HG02642 (cell line): ENCODE measurements around the gene CCL27.

Experiments used
- ATAC-seq: cut with Tn5 transposase; IDR thresholded peaks from one replicate; pipeline ENCODE4 v1.9.1; 2021; ENCODE audit warnings: mild to moderate bottlenecking; ENCODE audit not compliant: unreplicated experiment, poor library complexity

CCL27 gene, protein sequence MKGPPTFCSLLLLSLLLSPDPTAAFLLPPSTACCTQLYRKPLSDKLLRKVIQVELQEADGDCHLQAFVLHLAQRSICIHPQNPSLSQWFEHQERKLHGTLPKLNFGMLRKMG

DNA sequence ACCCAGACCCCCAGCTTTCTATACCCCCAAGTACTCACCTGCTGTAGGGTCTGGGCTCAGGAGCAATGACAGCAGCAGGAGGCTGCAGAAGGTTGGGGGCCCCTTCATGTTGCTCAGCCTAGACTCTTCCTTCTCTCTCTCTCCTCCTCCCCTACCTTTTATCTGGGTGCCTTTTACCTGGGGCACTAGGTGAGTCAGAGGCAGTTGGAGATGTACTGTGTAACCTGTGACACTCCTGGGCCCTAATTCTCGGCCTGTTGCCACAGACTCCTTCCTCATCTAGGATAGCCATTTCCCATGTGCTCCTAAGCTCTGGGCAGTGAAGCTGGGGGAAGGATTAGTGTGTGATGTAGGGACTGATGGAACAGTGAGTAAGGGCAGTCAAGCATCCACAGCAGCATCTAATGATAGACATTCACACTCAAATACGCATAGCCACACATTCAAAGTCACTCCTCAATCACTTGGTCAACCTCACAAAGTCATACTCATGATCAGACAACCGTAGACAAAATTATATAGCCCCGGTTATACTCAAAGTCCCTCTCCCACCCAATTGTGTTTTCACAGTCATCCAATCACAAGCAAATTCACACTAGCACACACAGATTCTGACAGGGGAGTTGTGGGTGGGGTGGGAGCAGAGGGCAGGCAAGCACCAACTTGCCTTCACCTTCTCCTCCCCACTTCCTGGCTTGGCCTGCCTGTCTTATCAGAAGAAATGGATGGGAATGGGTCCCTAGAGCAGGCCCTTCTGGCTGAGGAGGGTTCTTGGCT is at the start of gene CCL27:
TSS of gene CCL27 (minus strand) at position 132 of the 777 bp plus-strand sequence. CDS start at position 108, 24 bp downstream.
- no peak for ATAC-seq

DNA sequence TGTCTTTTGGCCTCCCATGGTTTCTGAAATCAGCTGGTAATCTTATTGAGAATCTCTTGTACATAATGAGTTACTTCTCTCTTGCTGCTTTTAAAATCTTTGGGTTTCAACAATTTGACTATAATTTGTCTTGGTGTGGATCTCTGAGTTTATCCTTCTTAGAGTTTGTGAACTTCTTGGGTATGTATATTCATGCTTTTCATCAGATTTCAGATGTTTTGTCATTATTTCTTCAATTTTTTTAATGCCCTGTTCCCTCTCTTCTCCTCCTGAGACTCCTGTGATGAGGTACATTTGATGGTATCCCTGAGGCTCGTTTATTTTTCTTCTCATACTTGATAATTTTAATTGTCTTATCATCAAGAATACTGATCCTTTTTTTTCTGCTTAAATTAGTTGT is 49.7 kb upstream of the CCL27 start:
- ATAC-seq = no peak

DNA sequence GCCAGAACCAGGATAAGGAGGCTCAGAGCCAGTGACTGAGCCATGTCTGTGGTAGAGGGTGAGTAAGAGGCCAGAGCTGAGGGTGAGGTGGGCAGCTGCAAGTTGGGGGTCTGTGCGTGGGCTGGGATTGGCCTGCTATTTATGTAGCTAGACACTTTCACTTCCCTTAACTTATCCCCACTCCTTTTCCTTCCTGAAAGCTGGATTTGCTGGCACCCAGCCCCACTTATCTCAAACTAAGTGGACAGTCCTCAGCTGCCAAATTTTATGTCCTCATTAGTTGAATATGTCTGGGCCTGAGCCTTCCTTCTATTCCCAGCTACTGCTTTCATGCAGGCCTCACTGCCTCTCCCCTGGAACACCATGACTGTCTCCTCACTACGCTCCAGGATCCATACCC is 47.6 kb upstream of the CCL27 start, which contains the start of gene CCL21:
TSS of gene CCL21 (minus strand) at position 114 of the 400 bp plus-strand sequence. CDS start at position 44, 70 bp downstream.
- ATAC-seq = no peak

DNA sequence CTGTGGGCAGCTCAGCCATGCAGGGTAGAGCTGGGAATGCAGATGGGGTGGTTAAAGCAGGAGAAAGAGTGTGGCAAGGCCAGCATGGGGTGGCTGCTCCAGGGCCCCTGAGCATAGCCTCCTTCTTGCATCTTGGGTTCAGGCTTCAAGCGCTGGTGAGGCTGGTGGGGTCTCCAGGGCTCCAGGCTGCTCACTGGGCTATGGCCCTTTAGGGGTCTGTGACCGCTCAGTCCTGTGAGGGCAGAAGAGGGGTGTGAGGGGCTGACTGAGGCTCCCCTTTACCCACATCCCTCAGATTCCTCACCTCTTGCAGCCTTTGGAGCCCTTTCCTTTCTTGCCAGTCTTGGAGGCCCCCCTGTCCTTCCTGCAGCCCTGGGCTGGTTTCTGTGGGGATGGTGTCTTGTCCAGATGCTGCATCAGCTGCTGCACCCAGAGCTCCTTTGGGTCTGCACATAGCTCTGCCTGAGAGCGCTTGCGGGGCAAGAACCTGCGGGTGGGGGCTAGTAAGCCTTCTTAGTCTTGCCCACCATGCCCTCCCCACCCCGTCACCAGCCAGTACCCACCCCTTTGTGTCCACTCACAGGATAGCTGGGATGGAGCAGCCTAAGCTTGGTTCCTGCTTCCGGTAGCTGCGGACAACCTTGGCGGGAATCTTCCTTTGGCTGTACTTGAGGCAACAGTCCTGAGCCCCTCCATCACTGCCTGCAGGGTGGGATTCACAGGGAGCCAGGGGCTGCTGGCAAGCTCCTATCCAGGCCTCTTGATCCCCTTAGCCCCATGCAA is 46.9 kb upstream of the CCL27 start:
- no peak for ATAC-seq

DNA sequence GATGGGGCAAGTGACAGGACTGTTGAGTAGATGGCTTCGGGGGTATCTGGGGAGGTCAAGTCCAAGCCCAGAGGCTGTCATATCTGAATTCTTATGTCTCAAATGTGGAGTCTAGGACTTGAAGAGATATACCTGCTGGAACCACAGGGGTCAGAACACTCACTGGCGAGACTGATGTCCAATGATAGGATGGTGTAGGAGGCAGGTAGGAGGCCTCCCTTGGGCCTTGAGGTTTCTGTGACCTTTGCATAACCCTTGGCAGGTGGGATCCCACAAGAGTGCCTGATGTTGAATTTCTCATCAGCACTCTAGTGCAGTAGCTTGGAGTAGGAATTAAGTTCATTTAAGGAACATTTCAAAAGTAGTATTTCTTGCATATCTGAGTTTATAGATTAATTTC is 44.7 kb upstream of the CCL27 start:
- ATAC-seq = no peak

DNA sequence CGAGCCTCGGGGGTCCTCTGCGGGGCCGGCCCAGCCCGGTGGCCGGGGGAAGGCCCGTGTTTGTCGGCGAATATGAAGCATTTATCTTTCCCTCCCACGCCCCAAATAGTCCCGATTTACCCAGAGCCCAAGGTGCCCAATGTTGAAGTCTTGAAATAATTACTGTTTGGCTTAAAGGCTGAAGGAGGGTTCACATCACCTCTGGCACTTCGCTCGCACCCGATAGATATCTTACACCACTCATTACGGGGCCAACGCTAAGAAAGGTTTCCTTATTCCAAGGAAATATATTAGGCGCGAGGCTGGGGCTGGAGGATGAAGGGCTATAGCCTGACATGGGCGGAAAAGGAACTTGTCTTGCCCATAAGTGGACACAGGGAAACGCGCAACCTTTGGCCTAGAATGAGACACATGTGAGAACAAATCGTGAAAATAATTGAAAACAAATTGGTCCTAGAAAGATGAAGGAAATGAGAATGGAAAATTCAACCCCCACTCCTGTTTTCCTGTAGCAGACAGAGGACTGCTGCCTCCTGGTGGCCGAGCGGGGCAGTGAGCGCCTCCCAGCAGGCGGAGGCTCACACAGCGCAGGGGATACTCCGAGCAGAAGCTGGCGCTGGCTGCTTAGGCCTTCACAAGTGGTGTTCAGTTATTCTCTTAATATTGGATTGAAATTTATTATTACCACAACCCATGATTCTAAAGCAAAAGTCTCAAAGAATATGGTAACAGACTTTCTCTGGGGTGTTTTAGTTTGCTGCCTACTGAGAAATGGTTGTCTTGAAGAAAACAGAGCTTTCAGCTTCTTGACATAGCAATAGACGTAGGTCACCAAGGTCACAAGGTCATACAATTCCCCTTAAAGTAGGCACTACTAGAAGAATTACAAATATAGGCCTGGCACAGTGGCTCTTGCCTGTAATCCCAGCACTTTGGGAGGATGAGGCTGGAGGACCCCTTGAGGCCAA is 39.6 kb upstream of the CCL27 start:
- peak; percentile 71 for ATAC-seq

DNA sequence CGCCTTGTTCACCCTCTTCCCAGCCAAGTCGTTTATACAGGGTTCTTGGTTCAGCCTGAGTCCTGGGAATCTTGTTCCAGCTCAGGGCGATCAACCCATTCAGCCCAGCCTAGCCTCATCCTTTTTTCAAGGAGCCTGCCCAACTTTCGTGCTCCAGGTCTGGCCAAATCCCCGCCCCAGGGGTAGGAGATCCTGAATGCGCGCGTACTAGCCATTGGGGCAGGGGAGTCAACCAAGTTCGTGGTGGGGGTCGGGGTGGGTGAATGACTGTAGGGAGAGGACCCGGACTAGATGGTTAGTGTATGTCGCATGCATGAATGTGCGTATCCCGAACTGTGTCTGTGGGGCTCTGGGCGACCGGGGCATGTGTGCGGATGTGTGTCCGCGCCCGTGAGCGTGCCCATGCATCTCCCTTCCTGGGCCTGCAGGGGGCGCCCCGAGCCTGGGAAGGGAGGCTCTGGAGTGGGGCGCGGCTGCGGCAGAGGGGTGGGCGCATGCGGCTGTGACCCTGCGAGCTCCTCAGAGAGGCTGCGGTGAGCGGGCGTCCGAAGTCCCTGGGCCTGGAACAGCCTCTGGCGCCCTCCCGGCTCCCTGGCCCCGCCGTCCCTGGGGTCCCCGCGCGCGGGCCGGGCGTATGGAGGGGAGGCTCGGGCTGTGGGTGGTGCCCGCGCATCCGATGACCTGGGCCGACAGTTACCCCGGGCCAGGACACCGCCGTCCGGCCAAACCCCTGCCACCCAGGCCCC is 38.7 kb upstream of the CCL27 start:
- ATAC-seq = peak; percentile 75

DNA sequence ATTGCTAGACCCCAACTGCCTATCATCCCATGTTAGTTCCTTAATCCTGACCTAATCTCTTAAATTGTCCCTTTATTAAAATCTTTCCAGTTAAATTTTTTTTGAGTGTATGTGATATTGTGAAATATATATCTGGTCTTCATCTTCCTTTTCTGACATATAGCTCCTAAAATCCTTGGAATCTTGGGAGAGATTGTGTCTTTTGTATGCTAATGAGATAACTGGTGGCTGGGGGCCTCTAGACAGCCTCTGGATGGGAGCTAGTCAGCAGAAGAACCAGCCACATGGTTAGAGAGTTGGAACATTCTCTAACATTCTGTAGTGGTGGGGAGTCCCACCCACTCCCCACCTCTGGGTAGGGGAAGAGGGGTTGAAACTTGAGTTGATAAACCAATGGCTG is 32.4 kb upstream of the CCL27 start:
- no peak for ATAC-seq

DNA sequence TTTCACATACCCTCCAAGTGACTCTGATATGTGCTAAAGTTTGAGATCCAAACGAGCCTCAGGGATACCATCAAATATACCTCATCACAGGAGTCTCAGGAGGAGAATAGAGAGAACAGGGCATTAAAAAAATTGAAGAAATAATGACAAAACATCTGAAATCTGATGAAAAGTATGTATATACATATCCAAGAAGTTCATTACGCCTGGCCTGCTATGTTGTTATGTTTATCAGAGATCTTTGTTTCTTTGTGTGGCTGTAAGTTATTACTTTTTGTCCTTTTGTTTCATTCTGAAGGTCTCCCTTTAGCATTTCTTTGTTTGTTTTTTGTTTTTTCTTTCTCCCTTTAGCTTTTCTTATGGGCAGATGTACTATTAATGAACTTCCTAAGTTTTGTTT is 31.1 kb upstream of the CCL27 start:
- ATAC-seq = no peak

DNA sequence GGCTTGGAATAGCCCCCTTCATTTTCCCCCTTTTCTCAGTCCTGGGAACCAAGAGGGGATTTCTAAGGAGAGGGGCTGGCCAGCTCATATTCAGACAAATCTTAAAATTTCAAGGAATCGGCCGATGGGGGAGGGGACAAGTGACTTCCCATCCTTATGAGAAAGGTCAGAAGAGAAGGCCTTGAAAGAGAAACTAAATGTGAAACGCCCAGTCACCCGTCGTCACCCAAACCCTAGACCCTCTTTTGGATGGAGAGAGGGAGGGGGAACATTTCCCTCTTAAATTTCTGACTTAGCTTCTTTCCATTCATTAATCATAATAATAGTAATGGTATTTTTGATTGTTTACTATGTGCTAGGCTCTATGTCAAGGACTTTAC is 29.5 kb upstream of the CCL27 start:
- ATAC-seq = no peak

DNA sequence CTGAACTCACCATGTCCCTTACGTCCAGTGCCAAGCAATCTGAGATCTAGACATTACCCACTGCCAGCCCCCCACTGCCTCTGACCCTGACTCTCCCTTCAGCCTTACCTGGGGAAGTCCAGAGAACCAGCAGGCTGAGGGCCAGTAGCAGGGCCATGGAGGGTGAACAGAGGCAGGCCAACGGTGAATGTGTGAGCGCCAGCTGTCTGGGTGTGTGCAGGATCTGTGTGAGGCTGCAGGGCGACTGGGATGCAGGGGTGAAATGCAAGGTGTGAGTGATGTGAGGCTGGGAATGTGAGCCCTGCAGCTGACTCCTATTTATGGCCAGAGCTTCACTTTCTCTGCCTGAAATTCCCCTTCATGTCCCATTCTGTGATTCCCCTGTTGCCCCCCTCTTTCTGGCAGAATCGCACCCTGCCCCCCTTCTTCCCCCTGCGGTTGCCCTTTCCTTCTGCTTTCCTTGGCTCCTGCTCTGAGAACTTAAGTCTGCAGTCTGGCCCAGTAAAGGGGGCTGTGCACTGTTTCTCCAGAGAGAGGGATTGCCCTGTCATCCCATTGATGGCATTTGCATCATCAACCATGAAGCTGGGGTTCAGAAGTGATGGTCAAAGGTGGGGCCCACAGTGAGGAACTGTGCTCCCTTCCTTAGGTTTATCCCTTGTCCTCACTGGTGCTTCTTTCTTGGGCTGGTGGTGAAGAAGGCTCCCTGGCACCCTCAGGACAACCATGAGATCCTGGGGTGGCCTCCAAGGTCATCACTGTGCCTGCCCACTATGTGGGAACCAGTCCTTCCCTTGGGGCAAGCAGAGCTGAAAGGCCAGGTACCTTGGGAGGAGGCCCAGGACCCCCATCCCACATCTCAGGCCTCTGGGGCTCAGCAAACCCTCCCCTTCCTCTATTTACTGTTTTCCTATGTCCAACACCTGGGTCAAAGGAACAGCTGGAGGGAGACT is 28.8 kb upstream of the CCL27 start, which contains the start of gene CCL19:
TSS of gene CCL19 (minus strand) at position 294 of the 953 bp plus-strand sequence. CDS start at position 157, 137 bp downstream.
- ATAC-seq = no peak

DNA sequence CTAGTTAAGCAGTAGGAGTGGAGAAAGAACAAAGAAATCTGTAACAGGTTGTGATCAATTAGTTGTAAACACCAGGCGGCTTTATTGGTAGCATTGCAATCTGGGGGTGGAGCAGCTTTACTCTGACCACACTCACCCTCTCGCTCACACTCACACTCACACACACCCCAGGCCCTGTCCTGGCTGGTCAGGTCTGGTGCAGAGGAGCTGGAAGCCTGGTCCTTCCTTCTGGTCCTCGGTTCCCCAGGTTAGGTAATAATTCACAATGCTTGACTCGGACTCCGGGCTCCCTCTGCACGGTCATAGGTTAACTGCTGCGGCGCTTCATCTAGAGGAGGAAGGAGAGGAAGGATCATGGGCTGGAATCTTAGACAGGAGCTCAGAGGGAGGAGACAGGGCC is 27.1 kb upstream of the CCL27 start:
- no peak for ATAC-seq

DNA sequence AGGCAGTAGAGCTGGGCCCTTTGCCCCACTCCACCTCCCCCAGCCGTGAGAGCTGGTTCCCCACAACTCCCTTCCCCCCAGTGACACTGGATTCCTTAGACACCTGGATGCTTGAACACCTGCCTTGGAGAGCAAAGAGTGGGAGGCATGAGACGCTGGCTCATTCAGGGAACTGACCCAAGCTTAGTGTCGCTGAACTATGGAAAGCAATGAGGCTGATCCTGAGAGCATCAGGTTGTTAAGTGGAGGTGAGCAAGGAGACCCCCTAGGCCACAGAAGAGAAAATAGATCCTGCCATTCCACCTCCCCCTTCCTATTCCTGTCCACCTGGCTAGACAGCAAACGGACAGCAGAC is 26.6 kb upstream of the CCL27 start:
- ATAC-seq = no peak

DNA sequence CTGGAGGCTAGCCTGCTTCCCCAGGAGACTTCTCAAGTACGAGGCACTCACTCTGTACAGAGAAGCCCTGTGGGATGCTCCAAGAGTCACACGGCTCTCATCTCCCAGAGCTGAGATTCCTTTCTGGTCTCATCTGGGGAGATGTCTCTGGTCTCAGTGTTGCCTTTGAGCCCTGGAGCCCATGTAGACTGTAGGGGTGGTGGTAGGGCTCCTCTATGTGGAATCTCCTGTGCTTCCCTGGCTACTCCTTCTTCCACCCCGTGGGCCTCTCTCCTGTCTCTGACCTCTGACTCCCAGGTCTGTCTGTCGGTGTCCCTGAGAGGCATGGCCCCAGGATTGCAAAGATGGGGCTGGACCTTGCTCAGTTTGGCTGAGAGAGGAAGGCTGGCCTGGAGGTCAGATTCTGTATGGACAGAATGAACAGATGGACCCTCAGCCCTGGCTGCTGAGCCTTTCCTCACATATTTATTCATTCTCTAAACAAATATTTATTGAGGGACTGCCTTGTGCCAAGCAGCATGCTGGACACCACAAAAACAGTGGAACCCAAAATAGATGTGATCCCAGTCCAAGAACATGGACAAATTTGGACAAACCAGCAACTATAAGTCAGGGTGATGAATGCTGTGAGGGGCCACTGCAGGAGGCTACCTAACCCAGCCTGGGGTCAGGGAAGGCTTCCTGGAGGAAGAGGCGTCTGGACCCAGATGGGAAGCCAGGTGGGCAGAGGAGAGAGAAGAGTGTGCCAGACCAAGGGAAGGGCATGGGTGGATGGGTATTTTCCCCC is 26.1 kb upstream of the CCL27 start:
- no peak for ATAC-seq

DNA sequence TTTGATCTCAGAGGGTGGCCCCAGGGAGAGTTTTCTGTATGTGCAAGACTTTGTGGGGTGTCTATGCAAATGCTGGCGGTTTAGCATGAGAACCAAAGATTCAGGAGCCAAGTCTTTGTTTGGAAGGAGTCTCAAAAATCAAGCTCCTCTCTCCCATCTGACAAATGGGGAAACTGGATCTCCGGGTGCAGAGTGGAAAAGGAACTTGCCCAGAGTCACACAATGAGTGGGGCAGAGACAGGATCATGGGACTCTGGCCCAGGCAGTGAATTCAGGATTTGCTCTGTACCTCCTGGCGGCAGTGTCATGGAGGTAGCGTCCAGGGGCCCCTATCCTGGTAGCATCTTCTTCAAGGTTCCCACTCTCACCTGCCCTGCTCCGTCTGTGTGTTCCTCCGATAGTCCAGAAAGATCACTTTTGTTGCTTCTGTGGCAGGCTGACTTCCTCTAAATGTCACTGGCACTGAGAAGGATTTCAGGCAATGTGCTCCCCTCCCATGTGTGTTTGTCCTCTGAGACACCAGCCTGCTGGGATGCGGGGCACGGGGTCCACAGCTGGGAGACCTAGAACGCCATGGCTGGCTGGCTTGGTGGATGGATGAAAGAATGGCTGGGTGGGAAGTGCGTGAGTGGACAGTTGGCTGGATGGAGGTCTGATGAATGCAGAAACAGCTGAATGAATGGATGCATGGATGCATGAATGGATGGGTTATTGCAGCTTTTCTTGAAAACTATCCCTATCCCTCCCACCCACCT is 25.0 kb upstream of the CCL27 start:
- no peak for ATAC-seq

DNA sequence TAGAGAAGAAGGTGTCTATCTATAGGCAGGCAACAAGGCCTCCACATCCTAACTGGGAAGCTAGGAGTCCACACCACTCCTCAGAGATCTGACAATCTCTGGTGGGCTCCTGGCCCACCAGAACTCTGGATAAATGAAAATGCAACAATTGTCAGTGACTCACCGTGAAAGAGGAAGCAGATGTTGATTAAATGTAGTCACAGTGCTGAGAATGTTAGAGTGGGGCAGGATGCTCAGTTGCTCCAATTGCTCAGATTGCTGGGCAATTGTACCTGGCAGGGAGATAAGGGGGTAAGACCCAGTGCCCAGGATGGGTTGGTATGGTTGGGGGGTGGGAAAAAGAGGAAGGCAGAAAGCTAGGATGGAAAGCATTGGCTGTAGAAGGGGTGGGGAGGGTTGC is 24.3 kb upstream of the CCL27 start:
- ATAC-seq = no peak

DNA sequence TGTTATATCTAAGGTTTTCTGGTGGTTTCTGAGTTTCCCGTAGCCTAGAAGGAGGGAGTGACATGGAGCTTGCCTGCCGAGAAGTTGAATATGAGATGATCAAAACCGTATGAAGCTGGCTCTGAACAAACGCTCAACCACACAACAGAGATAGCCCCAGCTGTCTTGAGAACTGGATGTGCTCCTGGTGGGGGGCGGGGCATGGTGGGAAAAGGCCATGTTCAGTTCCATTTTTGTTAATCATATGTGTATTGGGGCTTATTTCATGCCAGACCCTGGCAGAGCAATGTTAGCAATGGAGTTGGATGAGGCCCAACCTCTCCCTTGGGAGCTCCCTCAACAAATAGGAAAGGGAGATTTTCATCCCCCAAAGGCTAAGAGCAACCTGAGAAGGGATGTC is 23.8 kb upstream of the CCL27 start:
- ATAC-seq = no peak
